Measurements from ENCODE around the gene LRIT1. TPM values are rescaled to one million over a fixed set of nuclear protein-coding genes. Genes with fewer than 3 reads are reported as not detected.
A peak's percentile ranks its signal among the peaks of the same experiment; 100 is the strongest.

LRIT1 gene
- total and polyA plus RNA-seq, 8 donors: not detected

GRCh38 chr10:84248794-84249193, 7.4 kb upstream of the LRIT1 start:
- no peak for ATAC-seq

GRCh38 chr10:84247496-84247895, 6.2 kb upstream of the LRIT1 start:
- TF ChIP-seq CTCF (IDR thresholded peaks at IDR 0.05): no peak
- intact Hi-C loops (cut with DNase I): no loop called here
- no peak overlapping the region for H3K4me3 ChIP-seq
- FAIRE-seq (no peak), DNase-seq (no peak), ATAC-seq (no peak)
- no peaks in the 10 kb centered on the region for H3K27me3 ChIP-seq
- H3K27ac ChIP-seq: no peak overlapping the region
- H3K36me3 ChIP-seq: no peaks in the 10 kb centered on the region
- H3K9me3 ChIP-seq: no peaks in the 10 kb centered on the region
- H3K4me1 ChIP-seq: no peaks in the 10 kb centered on the region
- WGBS, 2 donors: 75 to 77% methylated on average over 6 of the region's 6 CpGs

More at GRCh38 chr10:84248794-84249193, 7.4 kb upstream of the LRIT1 start:
- no peak for TF ChIP-seq CTCF (IDR thresholded peaks at IDR 0.05)
- Histone ChIP-seq H3K27me3 (no peaks in the 10 kb centered on the region), H3K27ac (no peak overlapping the region), H3K9me3 (no peaks in the 10 kb centered on the region), H3K4me1 (no peaks in the 10 kb centered on the region), H3K4me3 (no peak overlapping the region), H3K36me3 (no peaks in the 10 kb centered on the region)
- intact Hi-C loops (cut with DNase I): no loop called here
- no peak for DNase-seq
- WGBS, 2 donors: 69 to 73% methylated on average over 12 of the region's 12 CpGs
- FAIRE-seq: no peak

- H3K27me3 ChIP-seq: no peaks in the 10 kb centered on the region
- WGBS, 2 donors: 32 to 43% methylated on average over 9 of the region's 9 CpGs
- no peak for FAIRE-seq
- TF ChIP-seq CTCF (IDR thresholded peaks at IDR 0.05): no peak
- H3K27ac ChIP-seq: no peak within 1 kb of the TSS
- no peaks in the 10 kb centered on the region for H3K9me3 ChIP-seq
- peak; percentile 61 to 84 (median 74) for ATAC-seq
- no peaks in the 10 kb centered on the region for H3K4me1 ChIP-seq
- H3K4me3 ChIP-seq: no peak within 1 kb of the TSS
- no peaks in the 10 kb centered on the region for H3K36me3 ChIP-seq
- DNase-seq: peak in 2 of 6 donors; percentile 21 to 37
- intact Hi-C loops (cut with DNase I): no loop called here
Measured at GRCh38 chr10:84244651-84245270, 3.4 kb upstream of the LRIT1 start, which contains the start of gene RGR. RGR (plus strand) TSS chr10:84245053; CDS start chr10:84245091, 38 bp downstream.

GRCh38 chr10:84243759-84244158, 2.4 kb upstream of the LRIT1 start:
- no peak overlapping the region for H3K27ac ChIP-seq
- 97% methylated on average over 3 of the region's 3 CpGs for WGBS, 2 donors
- H3K4me3 ChIP-seq: no peak overlapping the region
- H3K4me1 ChIP-seq: no peaks in the 10 kb centered on the region
- ATAC-seq (no peak), DNase-seq (no peak), FAIRE-seq (no peak)
- H3K27me3 ChIP-seq: no peaks in the 10 kb centered on the region
- H3K9me3 ChIP-seq: no peaks in the 10 kb centered on the region
- no peaks in the 10 kb centered on the region for H3K36me3 ChIP-seq
- intact Hi-C loops (cut with DNase I): no loop called here
- no peak for TF ChIP-seq CTCF (IDR thresholded peaks at IDR 0.05)

- ATAC-seq (no peak), DNase-seq (no peak), FAIRE-seq (no peak)
- Histone ChIP-seq H3K27ac (no peak overlapping the region), H3K4me1 (no peaks in the 10 kb centered on the region), H3K9me3 (no peaks in the 10 kb centered on the region), H3K27me3 (no peaks in the 10 kb centered on the region), H3K36me3 (no peaks in the 10 kb centered on the region), H3K4me3 (no peak overlapping the region)
- 61 to 70% methylated on average over 3 of the region's 3 CpGs for WGBS, 2 donors
- intact Hi-C loops (cut with DNase I): no loop called here
- no peak for TF ChIP-seq CTCF (IDR thresholded peaks at IDR 0.05)
Measured at GRCh38 chr10:84238909-84239308, 2.4 kb downstream of the LRIT1 start.
